Naive B cell (primary cell): ENCODE results near the gene RRAD. TPM values are rescaled to one million over a fixed set of nuclear protein-coding genes. Genes with fewer than 3 reads are reported as not detected.
"Not testable (repeated sequence)": the region's sequence is repeated elsewhere in the genome, so short reads cannot be mapped to it uniquely, and the experiment has no call there.

Experiments
- ATAC-seq, 2 donors: fragments of 150-1000 bp; cut with Tn5 transposase; 2 replicates each; pipeline ENCODE4 v1.10.0; 2021; ENCODE audit warnings: low read depth in 2 of 2, mild to moderate bottlenecking in 2 of 2, moderate library complexity in 2 of 2
- DNase-seq: peaks from one replicate; pipeline ENCODE4 v3.0.0; 2022
- H3K27ac Mint-ChIP-seq, 6 donors: one replicate each; pipeline ENCODE4 v1.8.0; 2020 to 2022; ENCODE audit warnings: mild to moderate bottlenecking in 6 of 6, mixed read lengths in 6 of 6, moderate library complexity in 5 of 6, inconsistent platforms in 2 of 6
- H3K27me3 Mint-ChIP-seq, 3 donors: one replicate each; pipeline ENCODE4 v1.8.0; 2021 to 2022; ENCODE audit warnings: mixed read lengths in 3 of 3, mild to moderate bottlenecking in 1 of 3
- H3K36me3 Mint-ChIP-seq, 2 donors: one replicate each; pipeline ENCODE4 v1.8.0; 2020 to 2022; ENCODE audit warnings: mixed read lengths in 2 of 2, inconsistent platforms in 1 of 2, mild to moderate bottlenecking in 1 of 2
- H3K4me1 Mint-ChIP-seq, 3 donors: one replicate each; pipeline ENCODE4 v1.8.0; 2020 to 2022; ENCODE audit warnings: mixed read lengths in 3 of 3, inconsistent platforms in 1 of 3, mild to moderate bottlenecking in 1 of 3, moderate library complexity in 1 of 3
- H3K4me3 Mint-ChIP-seq, 8 donors: one replicate each; pipeline ENCODE4 v1.8.0; 2020 to 2022; ENCODE audit warnings: mild to moderate bottlenecking in 8 of 8, mixed read lengths in 8 of 8, moderate library complexity in 8 of 8, inconsistent platforms in 2 of 8
- H3K9me3 Mint-ChIP-seq, 7 donors: one replicate each; pipeline ENCODE4 v1.8.0; 2020 to 2022; ENCODE audit warnings: mixed read lengths in 7 of 7, mild to moderate bottlenecking in 5 of 7, inconsistent platforms in 2 of 7, moderate library complexity in 1 of 7
- polyA plus RNA-seq, 6 donors: library from polyadenylated mRNA; unstranded; fragments of 300-500 nt; fragmentation: Illumina TruSeq; gene quantifications; one replicate each; pipeline ENCODE4 v1.2.3, GENCODE V29; 2021; ENCODE audit warnings: low read depth in 6 of 6

RRAD gene
- polyA plus RNA-seq, 6 donors from 2014 or later: 0.43 TPM; not detected in 5

DNA sequence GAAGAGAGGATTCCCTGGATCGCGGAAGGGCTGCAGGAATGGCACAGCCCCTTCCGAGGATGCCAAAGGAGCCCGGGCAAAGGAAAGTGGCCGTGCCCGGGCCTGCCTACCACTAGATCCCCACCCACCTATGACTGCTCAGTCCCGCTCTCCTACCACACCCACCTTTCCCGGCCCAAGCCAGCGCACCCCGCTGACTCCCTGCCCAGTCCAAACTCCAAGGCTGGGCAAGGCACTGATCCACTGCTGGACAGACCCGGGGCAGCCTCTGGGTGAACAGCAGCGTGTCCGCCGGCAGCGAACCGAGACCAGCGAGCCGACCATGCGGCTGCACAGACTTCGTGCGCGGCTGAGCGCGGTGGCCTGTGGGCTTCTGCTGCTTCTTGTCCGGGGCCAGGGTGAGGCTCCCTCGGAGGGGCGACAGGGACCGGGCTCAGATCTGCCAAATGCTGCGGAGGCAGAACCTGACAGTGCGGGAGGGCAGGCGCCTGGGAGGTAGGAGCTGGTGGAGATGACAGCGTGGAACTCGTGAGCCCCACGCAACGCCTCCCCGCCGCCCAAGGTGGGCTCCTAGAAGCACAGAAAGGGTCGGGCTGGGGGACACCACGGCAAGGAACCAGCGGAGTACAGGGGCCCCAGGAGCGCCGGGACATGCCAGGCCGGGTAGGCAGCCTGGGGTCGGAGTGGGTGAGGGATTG lies 10.1 kb upstream of the RRAD start, which contains the start of gene CES2:
Gene CES2 (plus strand): TSS at position 203 of the 698 bp plus-strand sequence. CDS start 120 bp downstream, at position 323.
- H3K27ac Mint-ChIP-seq: peak within 1 kb of the TSS; percentile 98 to 99 (median 99)
- H3K4me3 Mint-ChIP-seq: peak within 1 kb of the TSS; percentile 94 to 100 (median 98)
- H3K27me3 Mint-ChIP-seq: no peaks in the 10 kb centered on the region
- ATAC-seq: no peak
- no peak for DNase-seq
- peaks cover 6 to 11% of the 10 kb centered on the region in 2 donors for H3K36me3 Mint-ChIP-seq
- H3K9me3 Mint-ChIP-seq: no peaks in the 10 kb centered on the region
- peaks cover 44 to 68% (median 59%) of the 10 kb centered on the region in 3 donors for H3K4me1 Mint-ChIP-seq

DNA sequence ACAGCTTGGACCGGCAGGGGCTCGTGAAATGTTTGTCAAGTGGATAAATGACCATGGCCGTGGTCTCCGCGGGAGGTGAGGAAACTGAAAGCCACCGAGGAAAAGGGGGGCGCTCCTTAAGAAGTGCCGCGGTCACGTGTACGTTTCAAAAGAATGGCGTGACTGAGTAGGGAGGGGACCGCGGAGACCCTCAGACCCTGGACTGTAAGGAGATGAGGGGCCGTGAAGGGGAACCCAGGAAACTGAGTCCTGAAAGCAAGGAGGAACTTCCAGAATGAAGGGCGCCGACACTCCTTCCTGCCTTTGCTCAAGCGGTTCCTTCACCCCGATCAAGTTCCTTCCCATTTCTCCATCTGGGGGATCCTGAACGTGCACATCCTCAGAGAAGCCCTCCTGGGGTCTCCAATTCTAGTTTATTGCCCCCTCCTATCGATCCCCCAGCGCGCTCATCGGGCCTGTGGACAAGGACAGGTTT lies 9.5 kb upstream of the RRAD start:
- not testable (repeated sequence) for H3K9me3 Mint-ChIP-seq, DNase-seq, ATAC-seq, H3K27me3 Mint-ChIP-seq
- Mint-ChIP-seq H3K27ac (peak overlapping the region; percentile 98 to 99 (median 99)), H3K4me1 (peaks cover 44 to 68% (median 59%) of the 10 kb centered on the region in 3 donors), H3K36me3 (peaks cover 6 to 11% of the 10 kb centered on the region in 2 donors), H3K4me3 (peak overlapping the region; percentile 94 to 100 (median 98))

DNA sequence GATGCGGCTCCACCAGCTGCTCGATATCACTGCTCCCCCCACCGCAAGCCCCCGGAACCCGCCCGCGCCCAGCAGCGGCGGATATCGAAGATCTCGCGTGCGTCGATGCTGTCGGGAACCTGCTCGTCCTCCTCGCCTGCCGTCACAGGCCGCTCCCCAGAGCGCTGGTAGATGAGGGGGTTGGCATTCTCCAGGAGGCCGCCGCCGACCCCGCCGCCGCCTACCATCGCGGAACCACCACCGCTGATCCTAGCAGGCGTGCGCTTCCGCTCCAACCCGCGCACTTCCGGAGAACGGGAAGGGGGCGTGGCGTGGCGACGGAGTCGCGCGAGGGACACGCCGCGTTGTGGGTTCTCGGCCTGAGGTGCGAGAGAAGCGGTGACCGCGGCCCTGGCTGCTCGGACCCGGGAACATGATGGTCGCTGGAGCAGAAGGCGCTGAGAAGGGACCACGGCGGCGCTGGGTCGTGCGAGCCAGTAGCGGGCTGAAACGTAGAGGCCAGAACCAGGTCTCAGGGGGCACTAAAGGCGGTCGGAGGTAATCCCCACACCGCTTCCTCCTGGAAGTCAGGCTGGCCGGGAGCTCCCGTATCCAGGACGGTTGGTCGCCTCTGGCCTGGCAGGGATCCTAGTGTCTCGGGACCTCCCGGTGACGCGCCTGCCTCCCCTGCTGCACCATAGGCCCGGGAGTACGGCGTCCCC lies 9.0 kb upstream of the RRAD start, which contains the start of gene CIAO2B:
Gene CIAO2B (minus strand): TSS at position 265 of the 701 bp plus-strand sequence. CDS start 38 bp downstream, at position 227.
- Mint-ChIP-seq H3K4me1 (peaks cover 44 to 68% (median 59%) of the 10 kb centered on the region in 3 donors), H3K27ac (peak within 1 kb of the TSS; percentile 98 to 99 (median 99)), H3K36me3 (peaks cover 6 to 11% of the 10 kb centered on the region in 2 donors), H3K27me3 (no peaks in the 10 kb centered on the region), H3K4me3 (peak within 1 kb of the TSS; percentile 94 to 100 (median 98)), H3K9me3 (no peaks in the 10 kb centered on the region)
- ATAC-seq: peak; percentile 93 to 94
- peak; percentile 92 for DNase-seq

DNA sequence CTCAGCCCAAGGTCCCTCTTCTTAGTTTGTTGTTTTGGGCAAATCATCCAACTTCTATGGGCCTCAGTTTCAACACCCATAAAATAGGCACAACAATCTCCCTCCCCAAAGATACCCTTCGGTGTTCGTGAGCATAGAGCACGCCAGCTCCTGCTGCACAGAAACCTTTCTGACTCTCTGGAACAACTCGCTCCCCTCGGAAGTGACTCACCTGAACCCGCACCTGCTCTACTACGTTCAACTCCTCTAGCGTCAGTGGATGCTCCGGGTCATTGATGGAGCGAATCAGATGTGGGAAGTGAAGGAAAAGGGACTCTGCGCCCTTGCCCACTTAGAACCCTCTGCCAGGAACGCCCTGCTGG lies 8.4 kb upstream of the RRAD start:
- Mint-ChIP-seq H3K36me3 (peaks cover 6 to 11% of the 10 kb centered on the region in 2 donors), H3K27ac (peak overlapping the region; percentile 98 to 99 (median 99)), H3K4me3 (peak overlapping the region; percentile 94 to 100 (median 98)), H3K4me1 (peaks cover 44 to 66% (median 59%) of the 10 kb centered on the region in 3 donors), H3K27me3 (no peaks in the 10 kb centered on the region), H3K9me3 (no peaks in the 10 kb centered on the region)
- ATAC-seq (no peak), DNase-seq (no peak)

DNA sequence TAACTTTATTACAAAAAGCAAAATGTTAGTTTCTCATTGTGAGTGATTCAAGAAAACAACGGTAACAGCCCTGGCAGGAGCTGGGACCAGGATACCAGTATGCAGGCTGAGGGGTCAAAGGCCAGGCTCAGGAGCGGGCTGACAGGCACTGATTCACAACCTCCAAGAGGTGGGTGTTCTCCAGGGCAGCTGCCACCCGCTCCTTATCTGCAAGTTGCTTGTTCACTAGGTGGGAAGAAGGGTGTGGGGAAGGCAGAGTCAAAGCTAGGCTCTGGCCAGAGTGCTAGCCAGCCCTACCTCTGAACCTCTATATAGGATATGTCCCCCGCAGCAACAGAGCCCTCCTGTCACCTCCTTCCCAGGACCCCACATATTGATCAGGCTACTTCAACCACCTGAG lies 6.7 kb upstream of the RRAD start:
- Mint-ChIP-seq H3K36me3 (peaks cover 0 to 11% of the 10 kb centered on the region in 2 donors), H3K9me3 (no peaks in the 10 kb centered on the region), H3K4me1 (peaks cover 38 to 54% (median 50%) of the 10 kb centered on the region in 3 donors), H3K27me3 (no peaks in the 10 kb centered on the region), H3K27ac (peak overlapping the region in 3 of 6 donors; percentile 84 to 99 (median 99)), H3K4me3 (peak overlapping the region in 6 of 8 donors; percentile 94 to 100 (median 98))
- DNase-seq: no peak
- ATAC-seq: no peak

DNA sequence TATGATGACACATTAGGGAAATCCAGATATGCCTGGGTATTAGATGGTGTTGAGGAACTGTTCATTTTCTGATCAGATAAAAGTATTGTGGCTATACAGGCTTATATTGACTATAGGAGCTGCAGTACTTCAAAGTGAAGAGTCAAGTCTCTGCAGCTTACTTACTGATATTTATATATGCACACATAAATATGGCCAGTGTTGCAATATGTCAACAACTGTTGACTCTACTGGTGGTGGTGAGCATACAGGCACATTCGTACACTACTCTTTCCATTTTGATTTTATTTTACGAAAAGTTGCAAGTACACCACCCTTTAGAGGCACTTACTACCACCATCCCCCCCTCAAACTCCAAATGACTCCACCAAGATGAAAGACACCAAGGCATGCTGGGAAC lies 6.3 kb upstream of the RRAD start:
- Mint-ChIP-seq H3K9me3 (no peaks in the 10 kb centered on the region), H3K4me1 (peaks cover 37 to 52% (median 47%) of the 10 kb centered on the region in 3 donors), H3K27me3 (no peaks in the 10 kb centered on the region), H3K36me3 (peaks cover 0 to 11% of the 10 kb centered on the region in 2 donors), H3K4me3 (peak overlapping the region in 6 of 8 donors; percentile 9 to 100 (median 96)), H3K27ac (peak overlapping the region in 3 of 6 donors; percentile 2 to 70 (median 69))
- ATAC-seq: no peak
- DNase-seq: no peak

DNA sequence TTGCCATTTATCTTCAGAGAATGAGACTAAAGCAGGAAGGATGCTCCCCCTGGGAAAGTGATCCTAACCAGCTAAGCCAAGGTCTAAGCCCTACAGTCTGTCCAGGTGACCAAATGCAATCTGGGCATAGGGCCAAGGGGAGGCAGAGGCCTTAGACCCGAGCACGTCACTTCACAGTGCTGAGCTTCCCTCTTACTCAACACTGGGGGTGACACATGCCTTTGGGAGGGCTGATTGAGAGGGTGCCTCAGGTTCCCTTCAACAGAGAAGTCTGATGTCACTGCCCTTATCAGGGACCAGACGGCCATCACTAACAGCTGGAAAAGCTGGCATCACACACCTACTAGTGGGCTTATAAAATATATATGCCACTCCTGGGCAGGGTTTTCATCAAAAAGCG lies 4.9 kb upstream of the RRAD start:
- H3K27me3 Mint-ChIP-seq: peaks cover 8 to 9% (median 9%) of the 10 kb centered on the region in 3 donors
- no peaks in the 10 kb centered on the region for H3K9me3 Mint-ChIP-seq
- DNase-seq (no peak), ATAC-seq (no peak)
- peaks cover 34 to 45% (median 39%) of the 10 kb centered on the region in 3 donors for H3K4me1 Mint-ChIP-seq
- H3K36me3 Mint-ChIP-seq: peaks cover 0 to 11% of the 10 kb centered on the region in 2 donors
- no peak overlapping the region for H3K27ac Mint-ChIP-seq
- peak overlapping the region in 2 of 8 donors; percentile 8 to 41 for H3K4me3 Mint-ChIP-seq

DNA sequence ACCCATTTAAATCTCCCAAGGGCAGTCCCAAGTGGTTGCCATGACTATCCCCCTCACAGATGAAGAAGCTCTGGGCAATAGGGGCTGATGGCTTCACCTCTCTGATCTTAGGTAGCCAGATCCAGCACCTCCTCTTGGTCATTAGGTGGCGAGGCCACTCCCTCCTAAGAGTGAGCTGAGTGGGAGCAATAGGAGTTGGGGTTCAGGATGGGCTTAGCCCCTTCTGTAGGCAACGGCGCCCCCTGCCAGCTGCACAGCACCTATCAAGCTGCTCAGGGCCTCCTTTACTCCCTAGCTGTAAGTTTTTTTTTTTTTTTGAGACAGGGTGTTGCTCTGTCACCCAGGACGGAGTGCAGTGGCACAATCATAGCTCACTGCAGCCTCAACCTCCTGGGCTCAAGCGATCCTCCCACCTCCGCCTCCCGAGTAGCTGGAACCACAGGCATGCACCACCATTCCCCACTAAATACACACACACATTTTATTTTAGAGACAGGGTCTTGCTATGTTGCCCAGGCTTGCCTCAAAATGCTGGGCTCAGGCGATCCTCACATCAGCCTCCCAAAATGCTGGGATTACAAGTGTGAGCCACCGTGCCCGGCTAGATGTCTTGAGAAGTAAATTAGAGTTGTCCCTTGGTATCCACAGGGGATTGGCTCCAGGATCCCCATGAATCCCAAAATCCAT lies 3.5 kb upstream of the RRAD start:
- peak overlapping the region in 1 of 8 donors; percentile 45 for H3K4me3 Mint-ChIP-seq
- DNase-seq (no peak), ATAC-seq (no peak)
- H3K4me1 Mint-ChIP-seq: peaks cover 24 to 32% (median 31%) of the 10 kb centered on the region in 3 donors
- peaks cover 16 to 20% (median 17%) of the 10 kb centered on the region in 3 donors for H3K27me3 Mint-ChIP-seq
- H3K9me3 Mint-ChIP-seq: no peaks in the 10 kb centered on the region
- peaks cover 0 to 4% of the 10 kb centered on the region in 2 donors for H3K36me3 Mint-ChIP-seq
- peak overlapping the region in 1 of 6 donors; percentile 68 for H3K27ac Mint-ChIP-seq

DNA sequence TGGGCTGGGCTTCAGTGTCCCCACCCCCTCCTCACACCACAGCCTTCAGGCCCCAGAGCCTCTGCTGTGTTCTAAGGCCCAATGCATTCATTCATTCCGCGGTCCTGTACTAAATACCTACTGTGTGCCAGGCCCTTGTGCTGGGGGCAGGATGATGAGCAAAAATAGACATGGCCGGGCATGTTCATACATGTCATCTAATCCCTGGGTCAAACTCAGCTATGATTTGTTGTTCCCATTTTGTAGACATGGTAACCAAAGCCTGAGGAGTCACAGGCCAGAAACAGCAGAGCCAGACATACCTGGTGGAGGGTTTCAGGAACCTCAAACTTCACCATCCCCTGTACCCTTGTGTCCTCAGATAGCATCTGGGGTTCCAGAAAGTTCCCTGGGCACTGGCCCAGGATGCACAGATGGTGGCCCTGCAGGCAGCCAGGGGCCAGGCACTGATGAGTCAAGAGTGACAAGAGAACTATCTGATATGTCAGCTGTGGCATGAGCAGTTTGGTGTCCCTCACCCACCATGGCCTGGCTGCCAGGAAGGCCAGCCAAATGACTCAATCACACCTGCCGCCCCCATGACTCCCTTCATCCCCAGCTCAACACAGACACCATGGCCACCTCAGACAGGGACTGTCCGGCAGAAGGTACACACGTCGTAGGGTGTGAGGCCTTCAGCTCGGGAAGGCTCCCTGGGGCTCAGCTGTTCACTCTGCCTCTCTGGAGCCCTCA lies 2.7 kb upstream of the RRAD start:
- peak overlapping the region in 2 of 6 donors; percentile 2 to 57 for H3K27ac Mint-ChIP-seq

DNA sequence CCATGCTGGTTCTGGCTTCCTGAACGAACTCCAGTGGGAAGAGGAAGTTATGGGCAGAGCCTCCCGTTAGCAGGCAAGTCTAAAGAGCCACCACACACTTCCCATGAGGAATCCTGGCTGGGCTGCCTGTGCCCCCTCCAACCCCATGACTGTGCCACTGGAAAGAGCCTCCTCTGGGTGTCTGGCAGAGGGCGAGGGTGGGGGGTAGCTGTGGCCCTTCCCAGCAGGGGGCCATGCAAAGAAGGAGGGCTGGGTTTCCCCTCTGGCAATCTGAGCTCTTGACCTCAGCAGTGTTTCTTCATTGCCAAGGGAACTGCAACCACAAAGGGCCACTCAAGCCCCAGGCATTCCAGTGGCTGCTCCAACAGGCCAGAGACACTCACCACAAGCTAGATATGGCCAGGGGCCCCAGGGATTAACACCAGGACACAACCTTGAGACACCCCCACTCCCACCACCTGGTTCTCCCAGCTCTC lies 1.7 kb upstream of the RRAD start:
- no peak overlapping the region for H3K4me3 Mint-ChIP-seq
- no peak overlapping the region for H3K27ac Mint-ChIP-seq
- no peak for DNase-seq
- H3K27me3 Mint-ChIP-seq: peaks cover 22 to 32% (median 26%) of the 10 kb centered on the region in 3 donors
- H3K9me3 Mint-ChIP-seq: no peaks in the 10 kb centered on the region
- no peak for ATAC-seq
- H3K36me3 Mint-ChIP-seq: no peaks in the 10 kb centered on the region
- H3K4me1 Mint-ChIP-seq: peaks cover 7 to 17% (median 13%) of the 10 kb centered on the region in 3 donors

More for the DNA sequence above, 2.7 kb upstream of the RRAD start:
- DNase-seq (no peak), ATAC-seq (no peak)
- H3K4me3 Mint-ChIP-seq: no peak overlapping the region
- peaks cover 16 to 28% (median 24%) of the 10 kb centered on the region in 3 donors for H3K4me1 Mint-ChIP-seq
- peaks cover 22 to 27% (median 24%) of the 10 kb centered on the region in 3 donors for H3K27me3 Mint-ChIP-seq
- H3K36me3 Mint-ChIP-seq: no peaks in the 10 kb centered on the region
- no peaks in the 10 kb centered on the region for H3K9me3 Mint-ChIP-seq

DNA sequence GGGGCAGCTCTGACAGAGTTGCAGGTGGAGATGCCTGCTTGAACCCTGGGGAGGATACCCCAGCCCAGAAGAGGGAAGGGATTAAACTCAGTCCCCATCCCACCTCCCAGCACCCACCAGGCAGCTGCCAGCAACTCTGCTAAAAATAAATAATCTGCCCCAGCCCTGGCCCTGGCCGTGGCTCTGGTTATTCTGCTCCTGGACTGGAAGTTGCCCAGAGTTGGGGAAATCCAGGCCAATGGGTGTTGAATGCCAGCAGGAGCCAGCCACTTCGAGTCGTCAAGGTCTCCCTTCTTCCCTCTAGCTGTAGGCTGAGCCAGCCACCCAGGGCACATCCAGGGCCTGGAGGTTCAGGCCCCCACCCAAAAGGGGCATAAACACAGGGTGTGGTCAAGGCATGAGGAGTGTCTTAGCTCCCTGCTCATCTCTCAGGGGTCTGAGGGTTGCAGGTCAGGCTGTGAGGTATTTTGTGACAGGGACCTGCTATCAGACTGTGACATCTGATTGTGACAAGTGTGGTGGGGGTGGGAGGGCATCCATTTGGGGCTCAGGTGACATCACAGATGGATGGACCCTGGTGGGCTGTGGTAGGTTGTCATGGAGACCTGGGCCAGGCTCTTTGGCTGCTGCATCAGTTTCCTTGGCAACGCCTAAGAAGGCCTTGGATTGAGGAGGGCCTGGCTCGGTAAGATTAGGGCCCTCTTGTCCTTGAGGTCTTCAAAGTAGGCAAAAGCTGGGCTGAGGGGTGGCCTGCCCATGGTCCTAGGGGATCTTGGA lies 1.0 kb upstream of the RRAD start:
- H3K9me3 Mint-ChIP-seq: no peaks in the 10 kb centered on the region
- peaks cover 22 to 35% (median 30%) of the 10 kb centered on the region in 3 donors for H3K27me3 Mint-ChIP-seq

More for the DNA sequence above, 1.0 kb upstream of the RRAD start:
- H3K36me3 Mint-ChIP-seq: no peaks in the 10 kb centered on the region
- no peak for DNase-seq
- H3K4me3 Mint-ChIP-seq: peak overlapping the region; percentile 29 to 92 (median 78)
- no peak for ATAC-seq
- no peak overlapping the region for H3K27ac Mint-ChIP-seq
- peaks cover 7 to 14% (median 8%) of the 10 kb centered on the region in 3 donors for H3K4me1 Mint-ChIP-seq
